HUES6 (cell line): ENCODE data around the gene LYRM9.
"Not testable (repeated sequence)": the region's sequence is repeated elsewhere in the genome, so short reads cannot be mapped to it uniquely, and the experiment has no call there.

Experiments used
- H3K27ac ChIP-seq: 2 replicates; pipeline ENCODE4 v1.7.0; 2013; ENCODE audit warnings: low read depth, mild to moderate bottlenecking, low read length, inconsistent platforms
- H3K27me3 ChIP-seq: 2 replicates; pipeline ENCODE4 v1.6.1; 2013; ENCODE audit warnings: low read length; ENCODE audit not compliant: control insufficient read depth, insufficient read depth
- H3K36me3 ChIP-seq: 2 replicates; pipeline ENCODE4 v1.6.1; 2013; ENCODE audit warnings: low read length; ENCODE audit not compliant: control insufficient read depth, insufficient read depth
- H3K4me1 ChIP-seq: 2 replicates; pipeline ENCODE4 v1.6.1; 2013; ENCODE audit warnings: low read length; ENCODE audit not compliant: control insufficient read depth, insufficient read depth
- H3K4me3 ChIP-seq: 2 replicates; pipeline ENCODE4 v1.5.1; 2013; ENCODE audit warnings: low read depth, low read length
- H3K9ac ChIP-seq: one replicate; pipeline ENCODE4 v1.6.1; 2013; ENCODE audit warnings: mild to moderate bottlenecking, low read length
- H3K9me3 ChIP-seq: 2 replicates; pipeline ENCODE4 v1.6.1; 2013; ENCODE audit warnings: low read depth, low read length; ENCODE audit not compliant: control insufficient read depth, insufficient read depth

Gene LYRM9

GRCh38 chr17:27892542-27892865 is 661 bp downstream of the LYRM9 start:
- peak overlapping the region; percentile 65 for H3K4me3 ChIP-seq
- H3K27ac ChIP-seq, result no peak overlapping the region
- H3K4me1 ChIP-seq, result peaks cover 52% of the 10 kb centered on the region
- H3K36me3 ChIP-seq, result no peaks in the 10 kb centered on the region
- H3K9me3 ChIP-seq, result no peaks in the 10 kb centered on the region
- H3K9ac ChIP-seq, result peak overlapping the region; percentile 48
- H3K27me3 ChIP-seq, result peaks cover 18% of the 10 kb centered on the region

GRCh38 chr17:27891841-27892240 is 1.3 kb downstream of the LYRM9 start:
- no peak overlapping the region for H3K9ac ChIP-seq
- peaks cover 52% of the 10 kb centered on the region for H3K4me1 ChIP-seq
- H3K4me3 ChIP-seq, result no peak overlapping the region
- H3K27ac ChIP-seq, result no peak overlapping the region
- peaks cover 15% of the 10 kb centered on the region for H3K27me3 ChIP-seq
- no peaks in the 10 kb centered on the region for H3K9me3 ChIP-seq
- H3K36me3 ChIP-seq, result no peaks in the 10 kb centered on the region

- peaks cover 43% of the 10 kb centered on the region for H3K4me1 ChIP-seq
- no peak overlapping the region for H3K27ac ChIP-seq
- H3K4me3 ChIP-seq, result no peak overlapping the region
- no peaks in the 10 kb centered on the region for H3K36me3 ChIP-seq
- no peaks in the 10 kb centered on the region for H3K9me3 ChIP-seq
- H3K27me3 ChIP-seq, result peaks cover 12% of the 10 kb centered on the region
- no peak overlapping the region for H3K9ac ChIP-seq
Measured at GRCh38 chr17:27889711-27890251, 3.4 kb downstream of the LYRM9 start.

- H3K27me3 ChIP-seq, result peaks cover 12% of the 10 kb centered on the region
- no peak overlapping the region for H3K27ac ChIP-seq
- H3K4me3 ChIP-seq, result peak overlapping the region; percentile 9; the same call in 1 of the 2 replicates
- H3K4me1 ChIP-seq, result peaks cover 35% of the 10 kb centered on the region
- H3K36me3 ChIP-seq, result no peaks in the 10 kb centered on the region
- H3K9me3 ChIP-seq, result no peaks in the 10 kb centered on the region
- peak overlapping the region; percentile 2 for H3K9ac ChIP-seq
Measured at GRCh38 chr17:27888945-27889344, 4.2 kb downstream of the LYRM9 start.

GRCh38 chr17:27888067-27888466 is 5.1 kb downstream of the LYRM9 start:
- Histone ChIP-seq H3K9me3 (no peaks in the 10 kb centered on the region), H3K9ac (no peak overlapping the region), H3K36me3 (no peaks in the 10 kb centered on the region), H3K27me3 (peaks cover 12% of the 10 kb centered on the region), H3K27ac (no peak overlapping the region), H3K4me3 (no peak overlapping the region), H3K4me1 (peaks cover 28% of the 10 kb centered on the region)

GRCh38 chr17:27886348-27886906 is 6.7 kb downstream of the LYRM9 start:
- H3K9ac ChIP-seq, H3K4me3 ChIP-seq, H3K9me3 ChIP-seq, H3K27me3 ChIP-seq, H3K36me3 ChIP-seq, H3K27ac ChIP-seq: not testable (repeated sequence)
- peaks cover 25% of the 10 kb centered on the region for H3K4me1 ChIP-seq

- Histone ChIP-seq H3K9me3 (no peaks in the 10 kb centered on the region), H3K27ac (no peak overlapping the region), H3K4me1 (peaks cover 7% of the 10 kb centered on the region; the same call in 1 of the 2 replicates), H3K9ac (no peak overlapping the region), H3K4me3 (no peak overlapping the region), H3K36me3 (no peaks in the 10 kb centered on the region), H3K27me3 (no peaks in the 10 kb centered on the region)
Measured at GRCh38 chr17:27882162-27882840, 10.9 kb downstream of the LYRM9 start.

GRCh38 chr17:27879987-27880608 is 13.1 kb downstream of the LYRM9 start:
- Histone ChIP-seq H3K27me3 (no peaks in the 10 kb centered on the region), H3K4me3 (no peak overlapping the region), H3K4me1 (peaks cover 7% of the 10 kb centered on the region; the same call in 1 of the 2 replicates), H3K9me3 (no peaks in the 10 kb centered on the region), H3K36me3 (no peaks in the 10 kb centered on the region), H3K9ac (no peak overlapping the region), H3K27ac (no peak overlapping the region)

GRCh38 chr17:27878776-27879562 is 14.2 kb downstream of the LYRM9 start:
- H3K27me3 ChIP-seq, result no peaks in the 10 kb centered on the region
- H3K4me3 ChIP-seq, result no peak overlapping the region
- no peaks in the 10 kb centered on the region for H3K36me3 ChIP-seq
- peaks cover 7% of the 10 kb centered on the region; the same call in 1 of the 2 replicates for H3K4me1 ChIP-seq
- no peak overlapping the region for H3K9ac ChIP-seq
- H3K27ac ChIP-seq, result no peak overlapping the region
- no peaks in the 10 kb centered on the region for H3K9me3 ChIP-seq

GRCh38 chr17:27873746-27874145 is 19.4 kb downstream of the LYRM9 start:
- Histone ChIP-seq H3K4me3 (no peak overlapping the region), H3K4me1 (peaks cover 3% of the 10 kb centered on the region; the same call in 1 of the 2 replicates), H3K27me3 (no peaks in the 10 kb centered on the region), H3K27ac (no peak overlapping the region), H3K9me3 (peaks cover 3% of the 10 kb centered on the region; the same call in 1 of the 2 replicates), H3K36me3 (no peaks in the 10 kb centered on the region), H3K9ac (no peak overlapping the region)
